Mucosa of stomach (tissue), 1 donor: Measurements from ENCODE around the gene CHST5.
"Not testable (repeated sequence)": the region's sequence is repeated elsewhere in the genome, so short reads cannot be mapped to it uniquely, and the experiment has no call there.

Source experiments
- H3K27me3 ChIP-seq: one replicate; pipeline ENCODE4 v1.7.0; 2013; ENCODE audit warnings: mild to moderate bottlenecking, low read length; ENCODE audit not compliant: control insufficient read depth, insufficient read depth
- H3K36me3 ChIP-seq: one replicate; pipeline ENCODE4 v1.7.0; 2013; ENCODE audit warnings: low read length; ENCODE audit not compliant: control insufficient read depth, insufficient read depth
- H3K4me1 ChIP-seq: one replicate; pipeline ENCODE4 v1.7.0; 2013; ENCODE audit warnings: mild to moderate bottlenecking, low read length; ENCODE audit not compliant: control insufficient read depth, insufficient read depth
- H3K4me3 ChIP-seq: one replicate; pipeline ENCODE4 v1.7.0; 2013; ENCODE audit warnings: low read length
- H3K9ac ChIP-seq: one replicate; pipeline ENCODE4 v1.7.0; 2013; ENCODE audit warnings: mild to moderate bottlenecking, low read length, moderate library complexity
- H3K9me3 ChIP-seq: one replicate; pipeline ENCODE4 v1.7.0; 2013; ENCODE audit warnings: mild to moderate bottlenecking, low read length, moderate library complexity; ENCODE audit not compliant: control insufficient read depth
- donor health status: Pancreatic carcinoma.

The CHST5 gene

GRCh38 chr16:75566040-75566757, 30.3 kb upstream of the CHST5 start, which contains the start of gene GABARAPL2:
TSS of gene GABARAPL2 (plus strand) at chr16:75566379. CDS start at chr16:75566487, 108 bp downstream.
- H3K4me1 ChIP-seq = peaks cover 29% of the 10 kb centered on the region
- H3K36me3 ChIP-seq = peaks cover 9% of the 10 kb centered on the region
- peak within 1 kb of the TSS; percentile 97 for H3K4me3 ChIP-seq
- H3K9me3 ChIP-seq = no peaks in the 10 kb centered on the region
- peak within 1 kb of the TSS; percentile 90 for H3K9ac ChIP-seq
- H3K27me3 ChIP-seq = no peaks in the 10 kb centered on the region

GRCh38 chr16:75565640-75566039, 29.7 kb upstream of the CHST5 start:
- Histone ChIP-seq H3K9me3 (no peaks in the 10 kb centered on the region), H3K9ac (peak overlapping the region; percentile 90), H3K4me3 (peak overlapping the region; percentile 97), H3K36me3 (peaks cover 9% of the 10 kb centered on the region), H3K27me3 (peaks cover 2% of the 10 kb centered on the region), H3K4me1 (peaks cover 29% of the 10 kb centered on the region)

GRCh38 chr16:75559564-75560372, 23.9 kb upstream of the CHST5 start:
- H3K36me3 ChIP-seq = no peaks in the 10 kb centered on the region
- peaks cover 10% of the 10 kb centered on the region for H3K4me1 ChIP-seq
- H3K9ac ChIP-seq = no peak overlapping the region
- no peaks in the 10 kb centered on the region for H3K9me3 ChIP-seq
- H3K4me3 ChIP-seq = no peak overlapping the region
- H3K27me3 ChIP-seq = peaks cover 8% of the 10 kb centered on the region

GRCh38 chr16:75558846-75559401, 23.0 kb upstream of the CHST5 start:
- Histone ChIP-seq H3K4me1 (peaks cover 10% of the 10 kb centered on the region), H3K9me3 (no peaks in the 10 kb centered on the region), H3K27me3 (peaks cover 8% of the 10 kb centered on the region), H3K36me3 (no peaks in the 10 kb centered on the region), H3K4me3 (no peak overlapping the region), H3K9ac (no peak overlapping the region)

GRCh38 chr16:75556431-75556950, 20.6 kb upstream of the CHST5 start:
- Histone ChIP-seq H3K9me3 (no peaks in the 10 kb centered on the region), H3K9ac (no peak overlapping the region), H3K4me3 (peak overlapping the region; percentile 89), H3K36me3 (no peaks in the 10 kb centered on the region), H3K4me1 (peaks cover 10% of the 10 kb centered on the region), H3K27me3 (peaks cover 8% of the 10 kb centered on the region)

- Histone ChIP-seq H3K36me3 (no peaks in the 10 kb centered on the region), H3K4me1 (peaks cover 10% of the 10 kb centered on the region), H3K9ac (peak within 1 kb of the TSS; percentile 65), H3K4me3 (peak within 1 kb of the TSS; percentile 89), H3K27me3 (peaks cover 8% of the 10 kb centered on the region), H3K9me3 (no peaks in the 10 kb centered on the region)
Observed at GRCh38 chr16:75555707-75556430, 20.0 kb upstream of the CHST5 start, which contains the start of gene TMEM231. TSS of gene TMEM231 (minus strand) at chr16:75556252. CDS start at chr16:75556209, 43 bp downstream.

- Histone ChIP-seq H3K36me3 (no peaks in the 10 kb centered on the region), H3K4me1 (peaks cover 10% of the 10 kb centered on the region), H3K27me3 (peaks cover 4% of the 10 kb centered on the region), H3K9ac (peak overlapping the region; percentile 65), H3K4me3 (peak overlapping the region; percentile 89), H3K9me3 (no peaks in the 10 kb centered on the region)
Observed at GRCh38 chr16:75555213-75555706, 19.4 kb upstream of the CHST5 start.

- H3K9me3 ChIP-seq = no peaks in the 10 kb centered on the region
- H3K36me3 ChIP-seq = no peaks in the 10 kb centered on the region
- no peak overlapping the region for H3K4me3 ChIP-seq
- H3K27me3 ChIP-seq = no peaks in the 10 kb centered on the region
- no peak overlapping the region for H3K9ac ChIP-seq
- H3K4me1 ChIP-seq = peaks cover 10% of the 10 kb centered on the region
Observed at GRCh38 chr16:75552951-75553350, 17.0 kb upstream of the CHST5 start.

GRCh38 chr16:75550211-75550662, 14.3 kb upstream of the CHST5 start:
- no peak overlapping the region for H3K4me3 ChIP-seq
- no peak overlapping the region for H3K9ac ChIP-seq

GRCh38 chr16:75548456-75548855, 12.5 kb upstream of the CHST5 start:
- not testable (repeated sequence) for H3K27me3 ChIP-seq, H3K4me3 ChIP-seq, H3K9ac ChIP-seq, H3K4me1 ChIP-seq, H3K36me3 ChIP-seq, H3K9me3 ChIP-seq

More at GRCh38 chr16:75550211-75550662, 14.3 kb upstream of the CHST5 start:
- Histone ChIP-seq H3K36me3 (no peaks in the 10 kb centered on the region), H3K27me3 (no peaks in the 10 kb centered on the region), H3K9me3 (no peaks in the 10 kb centered on the region), H3K4me1 (peaks cover under 1% of the 10 kb centered on the region)

GRCh38 chr16:75546293-75546692, 10.4 kb upstream of the CHST5 start:
- H3K9me3 ChIP-seq = no peaks in the 10 kb centered on the region
- H3K4me1 ChIP-seq = no peaks in the 10 kb centered on the region
- H3K9ac ChIP-seq = no peak overlapping the region
- no peaks in the 10 kb centered on the region for H3K27me3 ChIP-seq
- H3K36me3 ChIP-seq = no peaks in the 10 kb centered on the region
- no peak overlapping the region for H3K4me3 ChIP-seq
